Stimulated activated CD4-positive, alpha-beta T cell treated with anti-CD3 and anti-CD28 coated beads, Interleukin-1b, Interleukin-23, amount 100 ng/mL, for 48 hours (primary cell): ENCODE data around the gene MAGI2.
"Not testable (repeated sequence)": the region's sequence is repeated elsewhere in the genome, so short reads cannot be mapped to it uniquely, and the experiment has no call there.

Experiments
- DNase-seq: peaks from one replicate; pipeline ENCODE4 v3.0.0-alpha.2; 2020

The MAGI2 gene

GRCh38 chr7:78002715-78003114, 1450.8 kb downstream of the MAGI2 start:
- no peak for DNase-seq

DNA sequence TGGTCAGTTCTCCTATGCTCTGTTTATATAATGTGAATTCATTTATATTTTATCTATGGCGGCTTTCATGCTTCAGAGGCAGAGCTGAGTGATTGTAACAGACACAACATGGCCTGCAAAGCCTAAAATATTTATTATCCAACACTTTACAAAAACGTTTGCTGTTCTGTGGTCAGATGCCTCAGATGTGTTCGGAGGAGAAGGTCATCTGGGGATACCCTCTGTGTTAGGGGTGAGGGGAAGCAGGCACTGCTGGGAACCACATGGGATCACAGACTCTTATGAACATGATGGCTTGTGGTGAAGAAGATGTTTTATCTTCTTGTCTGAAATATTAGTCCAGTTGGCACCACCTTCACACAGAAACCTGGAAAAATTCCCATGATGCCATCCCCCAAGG, 1451.4 kb downstream of the MAGI2 start:
- DNase-seq: no peak

DNA sequence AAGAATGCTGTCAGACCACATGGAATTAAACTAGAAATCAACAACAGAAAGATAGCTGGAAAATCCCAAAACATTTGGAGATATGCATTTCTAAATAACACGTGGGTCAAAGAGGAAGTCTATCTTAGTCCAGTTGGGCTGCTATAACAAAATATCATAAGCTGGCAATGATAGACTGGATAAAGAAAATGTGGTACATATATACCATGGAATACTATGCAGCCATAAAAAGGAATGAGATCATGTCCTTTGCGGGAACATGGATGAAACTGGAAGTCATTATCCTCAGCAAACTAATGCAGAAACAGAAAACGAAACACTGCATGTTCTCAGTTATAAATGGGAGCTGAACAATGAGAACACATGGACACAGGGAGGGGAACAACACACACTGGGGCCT, 1454.3 kb downstream of the MAGI2 start:
- DNase-seq: not testable (repeated sequence)

DNA sequence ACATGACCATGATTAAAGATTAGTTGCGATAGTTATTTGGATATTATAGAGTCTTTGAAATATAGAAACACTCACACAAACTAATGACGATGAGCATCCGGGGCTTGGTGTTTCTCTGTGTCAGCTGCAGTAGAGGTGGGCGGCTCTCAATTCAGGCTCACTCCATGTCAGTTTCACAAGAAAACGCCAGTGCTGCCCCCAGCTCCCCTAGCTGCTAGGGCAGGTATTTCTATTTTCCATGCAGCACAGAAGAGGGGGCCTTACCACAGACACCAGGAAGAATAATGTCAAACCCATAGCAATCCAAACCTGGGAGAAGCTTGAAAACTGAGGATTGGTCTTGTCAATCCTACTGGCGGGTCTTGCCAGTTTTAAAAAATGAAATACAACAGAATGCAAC, 1457.8 kb downstream of the MAGI2 start:
- no peak for DNase-seq

DNA sequence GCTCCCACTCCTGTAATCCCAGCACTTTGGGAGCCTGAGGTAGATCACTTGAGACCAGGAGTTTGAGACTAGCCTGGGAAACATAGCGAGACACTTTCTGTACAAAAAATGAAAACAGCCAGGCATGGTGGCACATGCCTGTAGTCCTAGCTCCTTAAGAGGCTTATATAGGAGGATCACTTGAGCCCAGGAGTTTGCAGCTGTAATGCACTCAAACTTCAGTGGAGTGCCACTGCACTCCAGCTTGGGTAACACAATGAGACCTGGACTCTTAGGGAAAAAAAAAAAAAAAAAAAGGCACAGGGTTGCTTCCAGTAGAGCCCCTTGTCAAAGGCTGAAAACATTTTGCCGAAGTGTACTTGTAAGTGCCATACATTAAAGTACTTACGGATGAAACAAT, 1459.6 kb downstream of the MAGI2 start:
- no peak for DNase-seq

- DNase-seq: no peak
Measured at GRCh38 chr7:77991656-77992055, 1461.8 kb downstream of the MAGI2 start.

GRCh38 chr7:77989981-77990566, 1463.4 kb downstream of the MAGI2 start:
- peak; percentile 12 for DNase-seq

- DNase-seq: no peak
Measured at GRCh38 chr7:77985974-77986339, 1467.5 kb downstream of the MAGI2 start.

- DNase-seq: no peak
Measured at GRCh38 chr7:77985232-77985973, 1468.1 kb downstream of the MAGI2 start.

GRCh38 chr7:77983973-77984372, 1469.5 kb downstream of the MAGI2 start:
- DNase-seq: no peak

GRCh38 chr7:77982926-77983550, 1470.4 kb downstream of the MAGI2 start:
- peak; percentile 35 for DNase-seq

DNA sequence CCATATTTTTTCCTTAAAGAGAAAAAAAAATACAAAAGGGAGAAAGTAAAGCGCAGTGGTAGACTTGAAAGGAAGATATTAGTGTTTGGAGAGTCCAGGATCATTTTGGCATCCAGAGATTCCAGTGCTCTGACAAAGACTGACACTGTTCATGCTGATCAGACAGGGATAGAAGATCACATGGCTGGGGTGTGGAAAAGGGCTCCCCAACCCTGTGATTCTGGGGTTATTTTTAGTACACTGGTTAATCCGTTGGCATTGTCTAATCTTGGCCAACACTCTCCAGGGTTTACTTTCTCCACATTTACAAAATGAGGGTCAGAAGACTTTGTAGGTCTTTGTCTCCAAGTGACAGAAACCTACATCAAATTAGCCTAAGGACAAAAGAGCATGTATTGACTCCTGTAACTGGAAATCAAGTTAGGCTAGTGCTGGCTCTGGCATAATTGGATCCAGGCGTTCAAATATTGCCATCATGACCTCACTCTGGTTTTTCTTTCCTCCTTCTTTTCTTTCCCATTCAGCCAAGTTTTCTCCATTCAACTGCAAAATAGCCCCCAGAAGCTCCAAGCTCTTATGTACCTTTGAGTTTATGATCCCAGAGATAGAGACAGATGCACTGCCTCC, 1473.3 kb downstream of the MAGI2 start:
- no peak for DNase-seq

- no peak for DNase-seq
Measured at GRCh38 chr7:77979219-77979618, 1474.2 kb downstream of the MAGI2 start.

DNA sequence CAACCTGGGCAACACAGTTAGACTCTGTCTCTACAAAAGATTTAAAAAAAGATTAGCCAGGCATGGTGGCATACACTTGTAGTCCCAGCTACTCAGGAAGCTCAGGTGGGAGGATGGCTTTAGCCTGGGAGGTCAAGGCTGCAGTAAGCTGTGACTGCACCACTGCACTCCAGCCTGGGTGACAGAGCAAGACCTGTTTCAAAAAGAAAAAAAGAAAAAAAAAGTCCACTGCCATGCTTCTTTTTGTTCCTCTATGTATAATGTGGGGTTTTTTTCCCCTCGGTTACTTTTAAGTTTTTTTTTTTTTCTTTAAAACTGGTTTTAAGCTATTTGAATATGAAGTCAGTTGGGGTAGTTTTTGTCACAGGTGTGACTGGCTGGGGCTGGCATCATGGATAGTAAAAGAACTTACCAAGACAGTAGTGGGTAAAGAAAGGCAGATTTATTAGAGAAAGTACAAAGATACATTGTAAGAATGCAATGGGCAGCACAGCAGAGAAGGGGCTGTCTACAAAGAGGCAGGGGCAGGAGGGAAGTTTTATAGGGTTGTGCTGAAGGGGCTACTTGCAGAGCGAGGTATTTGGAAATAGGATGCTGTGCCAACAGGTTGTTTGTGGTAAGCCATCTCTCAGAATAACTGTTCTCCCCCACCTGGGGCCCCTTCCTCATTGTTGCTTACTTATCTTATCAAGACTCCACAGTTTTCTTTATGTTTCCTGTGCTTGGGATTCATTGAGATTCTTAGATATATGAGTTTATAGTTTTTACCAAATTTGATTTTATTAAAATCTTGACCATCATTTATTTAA, 1477.6 kb downstream of the MAGI2 start:
- DNase-seq: no peak

GRCh38 chr7:77971726-77972125, 1481.7 kb downstream of the MAGI2 start:
- no peak for DNase-seq

DNA sequence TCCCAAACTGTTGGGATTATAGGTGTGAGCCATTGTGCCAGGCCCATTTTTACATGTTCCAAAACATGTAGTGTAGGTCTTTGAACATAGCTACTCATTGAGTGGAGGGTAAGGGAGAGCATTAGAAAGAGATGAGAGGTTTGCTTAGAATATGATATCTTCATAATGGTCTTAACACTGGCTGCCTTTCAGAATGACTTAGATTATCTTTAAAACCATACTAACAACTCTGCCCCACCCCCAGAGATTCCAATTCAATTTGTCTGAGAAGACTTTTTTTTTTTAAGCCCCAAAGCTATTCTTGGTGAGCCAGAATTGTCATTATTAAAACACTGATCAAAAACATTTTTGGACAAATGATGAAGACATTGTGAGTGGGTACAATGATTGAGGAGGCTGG, 1486.0 kb downstream of the MAGI2 start:
- DNase-seq: no peak
